Mucosa of stomach (tissue), 1 donor: Measurements from ENCODE around the gene IL1RAPL1.

Experiments
- H3K27me3 ChIP-seq: one replicate; pipeline ENCODE4 v1.7.0; 2013; ENCODE audit warnings: mild to moderate bottlenecking, low read length; ENCODE audit not compliant: control insufficient read depth, insufficient read depth
- H3K36me3 ChIP-seq: one replicate; pipeline ENCODE4 v1.7.0; 2013; ENCODE audit warnings: low read length; ENCODE audit not compliant: control insufficient read depth, insufficient read depth
- H3K4me1 ChIP-seq: one replicate; pipeline ENCODE4 v1.7.0; 2013; ENCODE audit warnings: mild to moderate bottlenecking, low read length; ENCODE audit not compliant: control insufficient read depth, insufficient read depth
- H3K4me3 ChIP-seq: one replicate; pipeline ENCODE4 v1.7.0; 2013; ENCODE audit warnings: low read length
- H3K9ac ChIP-seq: one replicate; pipeline ENCODE4 v1.7.0; 2013; ENCODE audit warnings: mild to moderate bottlenecking, low read length, moderate library complexity
- H3K9me3 ChIP-seq: one replicate; pipeline ENCODE4 v1.7.0; 2013; ENCODE audit warnings: mild to moderate bottlenecking, low read length, moderate library complexity; ENCODE audit not compliant: control insufficient read depth
- donor health status: Pancreatic carcinoma.

Gene IL1RAPL1

DNA sequence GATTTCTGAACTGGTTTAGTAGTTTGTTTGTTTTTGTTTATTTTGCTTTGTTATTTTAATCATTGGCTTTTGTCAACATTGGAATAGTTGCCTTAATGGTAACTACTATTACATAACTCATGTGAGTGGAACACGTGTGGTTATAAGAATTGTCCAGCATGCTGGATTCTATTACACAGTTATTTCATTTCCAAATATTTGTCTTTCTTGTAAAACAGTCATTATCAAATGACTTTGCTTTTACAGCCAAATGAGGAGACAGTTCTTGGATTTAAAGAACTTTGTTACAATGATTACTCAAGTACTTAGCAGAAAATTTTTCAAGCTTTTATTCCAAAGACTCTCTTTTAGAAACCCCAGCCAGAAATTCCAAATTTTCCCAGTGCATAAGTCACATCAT is 1112.0 kb downstream of the IL1RAPL1 start:
- Histone ChIP-seq H3K9me3 (no peaks in the 10 kb centered on the region), H3K9ac (no peak overlapping the region), H3K4me1 (no peaks in the 10 kb centered on the region), H3K27me3 (no peaks in the 10 kb centered on the region), H3K36me3 (no peaks in the 10 kb centered on the region), H3K4me3 (no peak overlapping the region)

GRCh38 chrX:29707088-29707487 is 1119.8 kb downstream of the IL1RAPL1 start:
- H3K36me3 ChIP-seq, result no peaks in the 10 kb centered on the region
- H3K9me3 ChIP-seq, result no peaks in the 10 kb centered on the region
- no peaks in the 10 kb centered on the region for H3K27me3 ChIP-seq
- no peak overlapping the region for H3K9ac ChIP-seq
- H3K4me3 ChIP-seq, result no peak overlapping the region
- H3K4me1 ChIP-seq, result no peaks in the 10 kb centered on the region

DNA sequence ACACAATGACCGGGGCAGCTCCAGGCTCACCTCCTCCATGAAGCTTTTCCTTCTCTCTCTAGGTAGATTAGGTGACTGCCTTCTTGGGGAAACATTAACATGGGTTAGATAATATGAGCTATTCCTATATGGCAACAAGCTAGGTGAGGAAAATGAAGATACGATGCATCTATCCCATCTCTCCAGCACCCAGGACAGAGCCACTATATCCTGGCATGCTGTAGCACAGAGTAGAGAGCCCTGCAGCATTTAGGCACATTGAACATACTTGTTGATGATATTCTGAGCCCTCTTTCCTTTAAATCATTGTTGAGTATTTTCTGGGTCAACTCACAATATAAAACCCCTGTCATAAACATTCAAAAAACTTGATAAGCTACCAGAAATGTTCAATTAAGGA is 1133.9 kb downstream of the IL1RAPL1 start:
- Histone ChIP-seq H3K9ac (no peak overlapping the region), H3K36me3 (no peaks in the 10 kb centered on the region), H3K4me3 (no peak overlapping the region), H3K4me1 (no peaks in the 10 kb centered on the region), H3K27me3 (no peaks in the 10 kb centered on the region), H3K9me3 (no peaks in the 10 kb centered on the region)

DNA sequence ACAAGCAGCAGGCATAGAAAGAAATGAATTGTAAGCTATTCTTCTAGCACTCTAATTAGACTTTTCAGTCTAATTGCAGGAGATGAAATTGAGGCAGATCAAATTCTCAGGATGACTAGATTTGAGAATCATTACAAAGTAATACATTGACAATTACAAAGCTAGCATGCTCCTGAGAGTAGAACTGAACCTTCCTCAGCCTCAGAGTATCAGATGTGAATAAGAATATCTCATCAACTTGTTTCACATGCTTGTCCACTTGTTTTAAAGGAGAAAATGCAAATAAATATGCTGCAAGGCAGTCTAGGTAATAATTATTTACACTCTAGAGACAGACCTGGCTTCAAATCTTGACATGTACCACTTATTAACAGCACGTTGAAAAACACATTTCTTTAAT is 1137.1 kb downstream of the IL1RAPL1 start:
- no peaks in the 10 kb centered on the region for H3K27me3 ChIP-seq
- no peaks in the 10 kb centered on the region for H3K36me3 ChIP-seq

DNA sequence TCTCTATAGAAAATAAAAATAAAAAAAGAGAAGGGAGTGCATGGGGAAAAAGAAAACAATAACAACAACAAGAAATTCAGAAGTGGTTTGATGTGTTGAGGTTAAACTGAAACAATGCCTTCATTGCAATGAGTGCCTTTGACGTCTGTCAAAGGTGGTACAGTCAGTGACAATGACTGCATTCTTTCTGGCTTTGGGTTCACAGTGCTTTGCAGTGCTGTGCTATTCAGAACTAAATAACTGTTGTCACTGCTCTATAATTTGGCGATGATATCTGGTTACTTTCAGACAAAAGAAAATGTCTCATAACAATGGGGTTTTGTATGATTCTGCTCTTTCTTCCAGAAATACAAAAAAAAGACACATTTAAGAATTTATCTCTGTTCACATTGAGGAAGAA is 1139.6 kb downstream of the IL1RAPL1 start:
- H3K4me3 ChIP-seq, result no peak overlapping the region
- no peaks in the 10 kb centered on the region for H3K9me3 ChIP-seq
- H3K36me3 ChIP-seq, result no peaks in the 10 kb centered on the region
- H3K4me1 ChIP-seq, result no peaks in the 10 kb centered on the region
- no peaks in the 10 kb centered on the region for H3K27me3 ChIP-seq
- no peak overlapping the region for H3K9ac ChIP-seq

More for the DNA sequence above, 1137.1 kb downstream of the IL1RAPL1 start:
- H3K9ac ChIP-seq, result no peak overlapping the region
- H3K9me3 ChIP-seq, result no peaks in the 10 kb centered on the region
- no peak overlapping the region for H3K4me3 ChIP-seq
- H3K4me1 ChIP-seq, result no peaks in the 10 kb centered on the region

GRCh38 chrX:29728639-29729038 is 1141.4 kb downstream of the IL1RAPL1 start:
- Histone ChIP-seq H3K4me3 (no peak overlapping the region), H3K9ac (no peak overlapping the region), H3K36me3 (no peaks in the 10 kb centered on the region), H3K4me1 (no peaks in the 10 kb centered on the region), H3K27me3 (no peaks in the 10 kb centered on the region), H3K9me3 (no peaks in the 10 kb centered on the region)

GRCh38 chrX:29744966-29745365 is 1157.7 kb downstream of the IL1RAPL1 start:
- Histone ChIP-seq H3K27me3 (no peaks in the 10 kb centered on the region), H3K9me3 (no peaks in the 10 kb centered on the region), H3K4me1 (no peaks in the 10 kb centered on the region), H3K9ac (no peak overlapping the region), H3K36me3 (no peaks in the 10 kb centered on the region), H3K4me3 (no peak overlapping the region)

GRCh38 chrX:29746326-29746725 is 1159.1 kb downstream of the IL1RAPL1 start:
- Histone ChIP-seq H3K36me3 (no peaks in the 10 kb centered on the region), H3K9me3 (no peaks in the 10 kb centered on the region)

DNA sequence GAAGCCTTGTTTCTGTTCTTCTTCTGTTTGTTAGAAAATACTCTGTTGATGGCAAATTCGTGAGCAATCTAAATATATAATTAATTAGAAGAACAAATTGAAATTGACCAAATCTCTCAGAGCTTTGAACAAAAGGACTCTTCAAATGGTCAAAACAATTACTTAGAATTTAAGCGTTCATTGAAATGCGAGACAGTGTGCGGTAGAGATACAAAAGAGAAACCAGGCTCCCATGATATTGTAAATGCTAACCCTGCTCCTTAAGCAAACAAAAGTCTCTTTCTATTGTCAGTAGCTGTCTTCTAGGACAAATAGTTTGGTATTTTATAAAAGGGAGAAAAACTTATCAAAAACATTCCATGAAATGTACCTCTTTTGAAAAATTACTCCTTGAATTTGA is 1174.8 kb downstream of the IL1RAPL1 start:
- no peak overlapping the region for H3K4me3 ChIP-seq
- no peaks in the 10 kb centered on the region for H3K27me3 ChIP-seq
- no peaks in the 10 kb centered on the region for H3K4me1 ChIP-seq
- H3K9me3 ChIP-seq, result no peaks in the 10 kb centered on the region
- no peaks in the 10 kb centered on the region for H3K36me3 ChIP-seq
- no peak overlapping the region for H3K9ac ChIP-seq

More at GRCh38 chrX:29746326-29746725, 1159.1 kb downstream of the IL1RAPL1 start:
- no peaks in the 10 kb centered on the region for H3K27me3 ChIP-seq
- no peak overlapping the region for H3K9ac ChIP-seq
- no peaks in the 10 kb centered on the region for H3K4me1 ChIP-seq
- no peak overlapping the region for H3K4me3 ChIP-seq

- no peaks in the 10 kb centered on the region for H3K9me3 ChIP-seq
- no peak overlapping the region for H3K9ac ChIP-seq
- no peak overlapping the region for H3K4me3 ChIP-seq
- no peaks in the 10 kb centered on the region for H3K27me3 ChIP-seq
- H3K36me3 ChIP-seq, result no peaks in the 10 kb centered on the region
- H3K4me1 ChIP-seq, result no peaks in the 10 kb centered on the region
Measured at GRCh38 chrX:29775890-29776289, 1188.6 kb downstream of the IL1RAPL1 start.

GRCh38 chrX:29787656-29788055 is 1200.4 kb downstream of the IL1RAPL1 start:
- Histone ChIP-seq H3K9me3 (no peaks in the 10 kb centered on the region), H3K36me3 (no peaks in the 10 kb centered on the region), H3K27me3 (no peaks in the 10 kb centered on the region), H3K9ac (no peak overlapping the region), H3K4me3 (no peak overlapping the region), H3K4me1 (no peaks in the 10 kb centered on the region)

GRCh38 chrX:29788991-29789699 is 1201.9 kb downstream of the IL1RAPL1 start:
- Histone ChIP-seq H3K9me3 (no peaks in the 10 kb centered on the region), H3K4me1 (no peaks in the 10 kb centered on the region), H3K9ac (no peak overlapping the region), H3K27me3 (no peaks in the 10 kb centered on the region), H3K36me3 (no peaks in the 10 kb centered on the region), H3K4me3 (no peak overlapping the region)

GRCh38 chrX:29792335-29792734 is 1205.1 kb downstream of the IL1RAPL1 start:
- no peak overlapping the region for H3K4me3 ChIP-seq
- H3K4me1 ChIP-seq, result no peaks in the 10 kb centered on the region
- no peaks in the 10 kb centered on the region for H3K36me3 ChIP-seq
- no peak overlapping the region for H3K9ac ChIP-seq
- H3K9me3 ChIP-seq, result no peaks in the 10 kb centered on the region
- H3K27me3 ChIP-seq, result no peaks in the 10 kb centered on the region
